ENCODE results near the gene TXNRD2.

TXNRD2 gene

DNA sequence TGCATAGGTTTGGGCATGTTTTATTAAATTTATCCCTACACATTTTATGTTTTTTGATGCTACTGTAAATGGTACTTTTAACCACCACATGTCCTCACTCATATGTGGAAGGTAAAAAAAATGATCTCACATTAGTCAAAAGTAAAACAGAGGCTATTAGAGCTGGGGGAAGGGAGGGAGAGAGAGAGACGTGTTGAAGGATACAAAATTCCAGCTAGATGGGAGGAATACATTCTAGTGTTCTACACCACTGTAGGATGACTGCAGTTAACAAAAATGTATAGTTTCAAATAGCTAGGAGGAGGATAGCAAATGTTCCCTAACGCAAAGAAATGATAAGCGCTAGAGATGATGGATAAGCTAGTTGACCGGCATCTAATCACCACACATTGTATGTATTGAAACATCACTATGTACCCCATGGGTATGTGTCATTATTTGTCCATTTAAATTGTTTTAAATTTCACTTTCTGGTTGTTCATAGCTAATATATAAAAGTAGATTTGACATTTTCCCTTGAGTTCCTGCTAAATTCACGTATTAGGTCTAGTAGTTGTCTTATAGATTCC is 77.0 kb downstream of the TXNRD2 start:
- Histone ChIP-seq H3K27me3 (replicated peaks; ENCODE audit: control insufficient read depth, insufficient read depth, low read length) (no peaks in the 10 kb centered on the region), H3K36me3 (ENCODE audit: control insufficient read depth, insufficient read depth, low read length) (no peaks in the 10 kb centered on the region), H3K4me3 (replicated peaks; ENCODE audit: low read depth, low read length) (no peak overlapping the region)
- DNase-seq (ENCODE audit: extremely low read depth, insufficient read length): no peak
- TF ChIP-seq, protein P1, sequence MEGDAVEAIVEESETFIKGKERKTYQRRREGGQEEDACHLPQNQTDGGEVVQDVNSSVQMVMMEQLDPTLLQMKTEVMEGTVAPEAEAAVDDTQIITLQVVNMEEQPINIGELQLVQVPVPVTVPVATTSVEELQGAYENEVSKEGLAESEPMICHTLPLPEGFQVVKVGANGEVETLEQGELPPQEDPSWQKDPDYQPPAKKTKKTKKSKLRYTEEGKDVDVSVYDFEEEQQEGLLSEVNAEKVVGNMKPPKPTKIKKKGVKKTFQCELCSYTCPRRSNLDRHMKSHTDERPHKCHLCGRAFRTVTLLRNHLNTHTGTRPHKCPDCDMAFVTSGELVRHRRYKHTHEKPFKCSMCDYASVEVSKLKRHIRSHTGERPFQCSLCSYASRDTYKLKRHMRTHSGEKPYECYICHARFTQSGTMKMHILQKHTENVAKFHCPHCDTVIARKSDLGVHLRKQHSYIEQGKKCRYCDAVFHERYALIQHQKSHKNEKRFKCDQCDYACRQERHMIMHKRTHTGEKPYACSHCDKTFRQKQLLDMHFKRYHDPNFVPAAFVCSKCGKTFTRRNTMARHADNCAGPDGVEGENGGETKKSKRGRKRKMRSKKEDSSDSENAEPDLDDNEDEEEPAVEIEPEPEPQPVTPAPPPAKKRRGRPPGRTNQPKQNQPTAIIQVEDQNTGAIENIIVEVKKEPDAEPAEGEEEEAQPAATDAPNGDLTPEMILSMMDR (IDR thresholded peaks at IDR 0.05; ENCODE audit: insufficient read depth, low read length, poor library complexity, severe bottlenecking): no peak

GRCh38 chr22:19863571-19863970 is 78.0 kb downstream of the TXNRD2 start:
- Histone ChIP-seq H3K4me3 (replicated peaks; ENCODE audit: low read depth, low read length) (no peak overlapping the region), H3K36me3 (ENCODE audit: control insufficient read depth, insufficient read depth, low read length) (no peaks in the 10 kb centered on the region), H3K27me3 (replicated peaks; ENCODE audit: control insufficient read depth, insufficient read depth, low read length) (no peaks in the 10 kb centered on the region)
- TF ChIP-seq, protein P1 (IDR thresholded peaks at IDR 0.05; ENCODE audit: insufficient read depth, low read length, poor library complexity, severe bottlenecking): no peak
- DNase-seq (ENCODE audit: extremely low read depth, insufficient read length): no peak

DNA sequence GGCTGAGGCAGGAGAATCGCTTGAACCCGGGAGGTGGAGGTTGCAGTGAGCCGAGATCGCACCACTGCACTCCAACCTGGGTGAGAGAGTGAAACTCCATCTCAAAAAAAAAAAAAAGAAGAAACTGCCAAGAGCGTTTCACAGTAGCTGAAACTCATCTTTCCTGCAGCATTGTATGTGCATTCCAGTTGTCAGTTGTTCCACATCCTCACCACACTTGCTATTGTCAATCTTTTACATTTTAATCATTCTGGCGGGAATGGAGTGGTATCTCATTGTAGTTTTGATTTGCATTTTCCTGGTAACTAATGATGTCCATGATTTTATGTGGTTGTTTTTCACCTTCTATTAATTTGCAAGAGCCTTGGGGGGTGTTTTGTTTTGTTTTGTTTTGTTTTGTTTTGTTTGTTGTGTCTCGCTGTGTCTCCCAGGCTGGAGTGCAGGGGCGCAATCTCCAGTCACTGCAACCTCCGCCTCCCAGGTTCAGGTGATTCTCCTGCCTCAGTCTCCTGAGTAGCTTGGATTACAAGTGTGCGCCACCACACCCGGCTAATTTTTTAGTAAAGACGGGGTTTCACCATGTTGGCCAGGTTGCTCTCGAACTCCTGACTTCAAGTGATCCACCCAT is 78.9 kb downstream of the TXNRD2 start:
- Histone ChIP-seq H3K4me3 (replicated peaks; ENCODE audit: low read depth, low read length) (no peak overlapping the region), H3K36me3 (ENCODE audit: control insufficient read depth, insufficient read depth, low read length) (no peaks in the 10 kb centered on the region), H3K27me3 (replicated peaks; ENCODE audit: control insufficient read depth, insufficient read depth, low read length) (no peaks in the 10 kb centered on the region)
- TF ChIP-seq, protein P1 (IDR thresholded peaks at IDR 0.05; ENCODE audit: insufficient read depth, low read length, poor library complexity, severe bottlenecking): no peak
- DNase-seq (ENCODE audit: extremely low read depth, insufficient read length): no peak

GRCh38 chr22:19859861-19860510 is 81.6 kb downstream of the TXNRD2 start:
- Histone ChIP-seq H3K36me3 (ENCODE audit: control insufficient read depth, insufficient read depth, low read length) (no peaks in the 10 kb centered on the region), H3K27me3 (replicated peaks; ENCODE audit: control insufficient read depth, insufficient read depth, low read length) (no peaks in the 10 kb centered on the region), H3K4me3 (replicated peaks; ENCODE audit: low read depth, low read length) (no peak overlapping the region)
- TF ChIP-seq, protein P1 (IDR thresholded peaks at IDR 0.05; ENCODE audit: insufficient read depth, low read length, poor library complexity, severe bottlenecking): no peak
- DNase-seq (ENCODE audit: extremely low read depth, insufficient read length): no peak

GRCh38 chr22:19857382-19857781 is 84.2 kb downstream of the TXNRD2 start:
- no peaks in the 10 kb centered on the region for H3K36me3 ChIP-seq (ENCODE audit: control insufficient read depth, insufficient read depth, low read length)
- TF ChIP-seq, protein P1 (IDR thresholded peaks at IDR 0.05; ENCODE audit: insufficient read depth, low read length, poor library complexity, severe bottlenecking): no peak
- H3K4me3 ChIP-seq (replicated peaks; ENCODE audit: low read depth, low read length): no peak overlapping the region
- H3K27me3 ChIP-seq (replicated peaks; ENCODE audit: control insufficient read depth, insufficient read depth, low read length): no peaks in the 10 kb centered on the region
- no peak for DNase-seq (ENCODE audit: extremely low read depth, insufficient read length)

All from GM06990 (cell line).